Activated naive CD8-positive, alpha-beta T cell treated with anti-CD3 and anti-CD28 coated beads, Interleukin-2, amount 50 U/mL, for 24 hours (primary cell): ENCODE measurements around the gene PDE6A.
"Not testable (repeated sequence)": the region's sequence is repeated elsewhere in the genome, so short reads cannot be mapped to it uniquely, and the experiment has no call there.

ENCODE experiments used
- ATAC-seq: fragments of 150-1000 bp; cut with Tn5 transposase; one replicate; pipeline ENCODE4 v1.10.0; 2021
- DNase-seq: peaks from one replicate; pipeline ENCODE4 v3.0.0; 2021
- H3K27ac Mint-ChIP-seq: one replicate; pipeline ENCODE4 v1.8.0; 2021; ENCODE audit warnings: mild to moderate bottlenecking, mixed read lengths
- H3K27me3 Mint-ChIP-seq: one replicate; pipeline ENCODE4 v1.8.0; 2021; ENCODE audit warnings: mixed read lengths
- H3K36me3 Mint-ChIP-seq: one replicate; pipeline ENCODE4 v1.8.0; 2021; ENCODE audit warnings: low read depth, mixed read lengths
- H3K4me1 Mint-ChIP-seq: one replicate; pipeline ENCODE4 v1.8.0; 2021; ENCODE audit warnings: mixed read lengths
- H3K4me3 Mint-ChIP-seq: one replicate; pipeline ENCODE4 v1.8.0; 2021; ENCODE audit warnings: mild to moderate bottlenecking, moderate library complexity, mixed read lengths
- H3K9me3 Mint-ChIP-seq: one replicate; pipeline ENCODE4 v1.8.0; 2021; ENCODE audit warnings: mixed read lengths

Gene PDE6A

GRCh38 chr5:149960272-149961185, 15.9 kb upstream of the PDE6A start, which contains the start of gene SLC26A2:
Gene SLC26A2, plus strand, starts transcription at chr5:149960758. Its CDS starts 16,895 bp downstream, at chr5:149977653.
- peak; percentile 98 for ATAC-seq
- peak within 1 kb of the TSS; percentile 90 for H3K4me3 Mint-ChIP-seq
- H3K27me3 Mint-ChIP-seq = no peaks in the 10 kb centered on the region
- DNase-seq = peak; percentile 93
- peaks cover 31% of the 10 kb centered on the region for H3K4me1 Mint-ChIP-seq
- peaks cover 1% of the 10 kb centered on the region for H3K36me3 Mint-ChIP-seq
- H3K27ac Mint-ChIP-seq = peak within 1 kb of the TSS; percentile 99
- H3K9me3 Mint-ChIP-seq = no peaks in the 10 kb centered on the region

DNA sequence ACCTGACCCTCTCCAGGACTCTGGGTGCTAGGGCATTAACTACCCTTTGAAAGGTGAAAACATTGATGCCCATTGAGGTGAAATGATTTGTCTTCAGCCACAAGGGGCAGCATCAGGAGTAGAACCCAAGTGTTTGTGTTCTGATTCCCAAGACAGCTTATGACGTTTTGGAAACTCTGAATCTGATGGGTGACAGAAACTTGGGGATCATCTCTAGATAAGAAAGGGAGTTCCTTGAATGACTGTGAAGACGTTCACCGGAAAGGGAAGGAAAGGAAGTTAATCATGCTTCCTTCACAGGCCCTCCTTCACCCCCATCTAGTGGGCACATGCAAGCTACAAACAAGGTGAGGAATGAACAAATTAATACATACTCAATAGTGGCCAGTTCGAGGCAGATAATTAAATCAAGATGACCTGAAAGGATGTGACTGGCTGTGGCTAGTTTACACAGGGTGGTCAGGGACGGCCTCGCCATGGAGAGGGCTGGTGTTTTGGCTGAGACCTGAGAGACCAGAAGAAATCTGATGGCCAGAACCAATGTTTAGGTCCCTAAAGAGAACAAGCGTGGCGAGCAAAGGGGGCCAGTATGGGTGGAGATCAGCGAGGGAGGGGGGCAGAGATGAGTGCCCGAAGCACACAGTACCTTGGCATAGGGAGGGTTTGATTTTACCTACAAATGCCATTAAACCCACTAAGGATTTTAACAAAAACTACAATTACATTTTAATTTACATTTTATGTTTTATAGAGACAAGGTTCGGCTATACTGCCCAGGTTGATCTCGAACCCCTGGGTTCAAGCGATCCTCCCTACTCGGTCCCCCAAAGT, 15.0 kb upstream of the PDE6A start:
- DNase-seq = peak; percentile 50
- H3K27me3 Mint-ChIP-seq = no peaks in the 10 kb centered on the region

DNA sequence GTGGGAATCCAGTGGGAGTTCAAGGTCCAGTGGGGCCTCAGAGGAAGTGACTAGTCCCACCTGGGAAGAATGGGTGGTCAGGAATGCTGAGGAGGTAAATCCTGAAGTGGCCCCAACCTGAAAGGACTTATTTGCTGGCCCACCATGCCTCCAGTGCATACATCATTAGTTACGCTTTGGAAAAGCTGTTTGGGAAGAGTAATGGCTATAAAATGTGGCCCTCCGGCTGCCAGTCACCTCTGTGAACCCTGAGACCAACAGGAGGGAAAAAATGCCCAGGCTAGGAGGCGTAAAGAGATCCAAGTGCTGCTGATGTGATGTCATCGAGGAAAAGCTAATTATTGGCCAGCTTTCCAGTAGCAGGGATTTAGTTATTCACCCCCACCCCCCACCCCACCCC, 13.3 kb upstream of the PDE6A start:
- no peaks in the 10 kb centered on the region for H3K36me3 Mint-ChIP-seq
- peaks cover 31% of the 10 kb centered on the region for H3K4me1 Mint-ChIP-seq
- DNase-seq (no peak), ATAC-seq (no peak)
- no peak overlapping the region for H3K4me3 Mint-ChIP-seq
- no peak overlapping the region for H3K27ac Mint-ChIP-seq
- no peaks in the 10 kb centered on the region for H3K27me3 Mint-ChIP-seq
- H3K9me3 Mint-ChIP-seq = no peaks in the 10 kb centered on the region

More for the DNA sequence above, 15.0 kb upstream of the PDE6A start:
- peak overlapping the region; percentile 99 for H3K27ac Mint-ChIP-seq
- H3K9me3 Mint-ChIP-seq = no peaks in the 10 kb centered on the region
- no peaks in the 10 kb centered on the region for H3K36me3 Mint-ChIP-seq
- peak; percentile 61 for ATAC-seq
- H3K4me3 Mint-ChIP-seq = peak overlapping the region; percentile 90
- H3K4me1 Mint-ChIP-seq = peaks cover 31% of the 10 kb centered on the region

- DNase-seq (no peak), ATAC-seq (no peak)
- Mint-ChIP-seq H3K27ac (no peak overlapping the region), H3K9me3 (no peaks in the 10 kb centered on the region), H3K27me3 (no peaks in the 10 kb centered on the region), H3K4me1 (peaks cover 20% of the 10 kb centered on the region), H3K36me3 (no peaks in the 10 kb centered on the region), H3K4me3 (no peak overlapping the region)
Observed at GRCh38 chr5:149956685-149957084, 12.1 kb upstream of the PDE6A start.

GRCh38 chr5:149954798-149955197, 10.2 kb upstream of the PDE6A start:
- Mint-ChIP-seq H3K4me3 (no peak overlapping the region), H3K27me3 (no peaks in the 10 kb centered on the region), H3K27ac (no peak overlapping the region), H3K9me3 (no peaks in the 10 kb centered on the region), H3K4me1 (peaks cover 9% of the 10 kb centered on the region), H3K36me3 (no peaks in the 10 kb centered on the region)
- ATAC-seq (no peak), DNase-seq (no peak)

- DNase-seq (no peak), ATAC-seq (no peak)
- H3K36me3 Mint-ChIP-seq = no peaks in the 10 kb centered on the region
- no peak overlapping the region for H3K27ac Mint-ChIP-seq
- H3K27me3 Mint-ChIP-seq = no peaks in the 10 kb centered on the region
- no peaks in the 10 kb centered on the region for H3K9me3 Mint-ChIP-seq
- H3K4me3 Mint-ChIP-seq = no peak overlapping the region
- no peaks in the 10 kb centered on the region for H3K4me1 Mint-ChIP-seq
Observed at GRCh38 chr5:149953436-149954121, 9.0 kb upstream of the PDE6A start.

- Mint-ChIP-seq H3K27me3 (peaks cover 3% of the 10 kb centered on the region), H3K36me3 (no peaks in the 10 kb centered on the region), H3K4me3 (no peak overlapping the region), H3K9me3 (no peaks in the 10 kb centered on the region), H3K4me1 (no peaks in the 10 kb centered on the region), H3K27ac (no peak overlapping the region)
- no peak for DNase-seq
- ATAC-seq = no peak
Observed at GRCh38 chr5:149951138-149951749, 6.7 kb upstream of the PDE6A start.

DNA sequence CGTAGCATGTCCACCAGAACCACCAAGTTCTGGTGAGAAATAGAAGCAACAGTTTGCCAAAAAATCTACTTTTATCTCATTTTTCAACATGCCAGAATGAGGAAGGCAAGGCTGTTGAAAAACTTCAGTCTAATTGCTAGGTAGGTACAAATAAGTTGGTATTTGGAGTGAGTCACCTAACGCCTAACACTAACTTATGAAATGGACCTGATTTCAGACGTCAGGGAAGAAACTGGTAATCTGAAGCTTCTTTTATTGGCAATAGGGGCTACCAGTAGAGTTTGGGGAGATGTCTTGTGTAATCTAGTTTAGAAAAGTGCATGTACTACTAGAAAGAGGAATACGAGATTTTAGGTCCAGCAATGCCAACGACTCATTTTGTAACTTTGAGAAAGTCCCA, 4.4 kb upstream of the PDE6A start:
- H3K9me3 Mint-ChIP-seq = no peaks in the 10 kb centered on the region
- H3K4me1 Mint-ChIP-seq = no peaks in the 10 kb centered on the region
- H3K27ac Mint-ChIP-seq = no peak overlapping the region
- ATAC-seq = no peak
- no peak for DNase-seq
- H3K27me3 Mint-ChIP-seq = peaks cover 4% of the 10 kb centered on the region
- H3K4me3 Mint-ChIP-seq = no peak overlapping the region
- H3K36me3 Mint-ChIP-seq = no peaks in the 10 kb centered on the region

DNA sequence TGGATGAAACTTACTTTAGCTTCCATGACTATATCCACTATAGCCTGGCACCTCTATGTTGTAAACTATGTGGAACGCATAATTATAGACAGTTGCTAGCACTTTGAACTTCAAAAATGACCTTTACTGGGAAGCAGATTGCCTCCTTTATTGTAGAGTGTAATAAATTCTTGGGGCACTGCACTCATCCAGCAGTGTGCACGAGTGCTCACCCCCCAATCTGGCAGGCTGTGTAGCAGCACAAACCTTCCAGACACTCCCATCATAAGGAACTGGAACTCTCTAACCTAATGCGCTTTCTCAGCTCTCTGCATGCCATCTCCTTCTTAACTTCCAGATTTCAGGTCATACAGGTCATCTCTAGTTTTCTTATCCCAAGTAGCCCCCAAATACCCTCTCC, 1.5 kb upstream of the PDE6A start:
- DNase-seq (no peak), ATAC-seq (no peak)
- Mint-ChIP-seq H3K4me1 (no peaks in the 10 kb centered on the region), H3K36me3 (no peaks in the 10 kb centered on the region), H3K27ac (no peak overlapping the region), H3K9me3 (no peaks in the 10 kb centered on the region), H3K4me3 (no peak overlapping the region), H3K27me3 (peaks cover 4% of the 10 kb centered on the region)

- DNase-seq, H3K27me3 Mint-ChIP-seq: not testable (repeated sequence)
Observed at GRCh38 chr5:149943177-149943949, 1.2 kb downstream of the PDE6A start.

DNA sequence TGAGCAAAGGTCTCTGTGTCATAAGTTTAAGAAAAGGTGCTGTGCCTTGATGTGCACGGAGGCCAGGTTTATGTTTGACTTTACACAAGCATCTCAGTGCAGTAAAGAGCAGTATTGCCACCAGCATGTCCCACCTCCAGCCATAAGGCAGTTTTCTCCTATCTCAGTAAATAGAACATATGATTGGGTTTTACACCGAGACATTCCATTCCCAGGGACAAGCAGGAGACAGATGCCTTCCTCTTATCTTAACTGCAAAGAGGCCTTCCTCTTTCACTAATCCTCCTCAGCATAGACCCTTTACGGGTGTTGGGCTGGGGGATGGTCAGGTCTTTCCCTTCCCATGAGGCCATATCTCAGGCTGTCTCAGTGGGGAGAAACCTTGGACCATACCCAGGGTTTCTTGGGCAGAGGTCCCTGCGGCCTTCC, 1.8 kb downstream of the PDE6A start:
- not testable (repeated sequence) for H3K9me3 Mint-ChIP-seq, H3K27me3 Mint-ChIP-seq, H3K27ac Mint-ChIP-seq, ATAC-seq, H3K36me3 Mint-ChIP-seq, H3K4me1 Mint-ChIP-seq, H3K4me3 Mint-ChIP-seq, DNase-seq

More at GRCh38 chr5:149943177-149943949, 1.2 kb downstream of the PDE6A start:
- not testable (repeated sequence) for H3K36me3 Mint-ChIP-seq, H3K9me3 Mint-ChIP-seq, ATAC-seq, H3K4me3 Mint-ChIP-seq, H3K4me1 Mint-ChIP-seq, H3K27ac Mint-ChIP-seq

DNA sequence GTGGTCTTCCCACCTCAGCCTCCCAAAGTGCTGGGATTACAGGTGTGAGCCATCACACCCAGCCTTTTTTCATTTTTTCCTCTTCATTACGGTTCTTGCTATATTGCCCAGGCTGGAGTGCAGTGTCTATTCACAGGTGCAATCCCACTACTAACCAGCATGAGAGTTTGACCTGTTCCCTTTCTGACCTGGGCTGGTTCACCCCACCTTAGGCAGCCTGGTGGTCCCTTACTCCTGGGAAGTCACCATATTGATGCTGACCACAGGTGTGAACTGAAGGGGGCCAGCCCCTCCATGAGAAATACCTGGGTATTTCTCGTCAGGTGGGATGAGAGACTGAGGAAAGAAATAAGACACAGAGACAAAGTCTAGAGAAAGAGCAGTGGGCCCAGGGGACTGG, 2.4 kb downstream of the PDE6A start:
- H3K27ac Mint-ChIP-seq = no peak overlapping the region
- no peak overlapping the region for H3K4me3 Mint-ChIP-seq
- H3K27me3 Mint-ChIP-seq = peaks cover 4% of the 10 kb centered on the region
- H3K36me3 Mint-ChIP-seq = no peaks in the 10 kb centered on the region
- no peaks in the 10 kb centered on the region for H3K4me1 Mint-ChIP-seq
- H3K9me3 Mint-ChIP-seq = no peaks in the 10 kb centered on the region
- no peak for ATAC-seq
- no peak for DNase-seq

DNA sequence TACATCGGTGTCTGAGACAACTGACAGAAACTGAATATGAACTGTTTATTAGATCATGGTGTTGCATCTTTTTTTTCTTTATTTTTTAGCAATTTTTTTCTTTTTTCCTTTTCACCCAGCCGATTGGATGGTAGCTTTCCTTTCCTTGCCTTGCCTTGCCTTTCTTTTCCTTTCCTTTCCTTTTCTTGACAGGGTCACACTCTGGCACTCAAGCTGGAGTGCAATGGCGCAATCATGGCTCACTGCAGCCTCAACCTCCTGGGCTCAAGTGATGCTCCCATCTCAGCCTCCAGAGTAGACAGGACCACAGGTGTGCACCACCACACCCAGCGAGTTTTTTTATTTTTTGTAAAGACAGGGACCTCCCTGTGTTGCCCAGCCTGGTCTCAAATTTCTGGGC, 2.8 kb downstream of the PDE6A start:
- Mint-ChIP-seq H3K27ac (no peak overlapping the region), H3K36me3 (no peaks in the 10 kb centered on the region), H3K9me3 (no peaks in the 10 kb centered on the region), H3K27me3 (peaks cover 4% of the 10 kb centered on the region), H3K4me1 (no peaks in the 10 kb centered on the region), H3K4me3 (no peak overlapping the region)
- ATAC-seq (no peak), DNase-seq (no peak)
